PC-9 (cell line): ENCODE results near the gene GPC5.

Experiments used
- CTCF ChIP-seq: fragments of 200-600 bp; sonication (generic); conservative IDR thresholded peaks from 2 replicates; pipeline ENCODE4 v1.6.1; 2017; ENCODE audit warnings: mixed run types, antibody characterized with exemption, mild to moderate bottlenecking, moderate library complexity
- EZH2 ChIP-seq: fragments of 200-600 bp; sonication (generic); IDR thresholded peaks from 2 replicates; pipeline ENCODE4 v1.8.0; 2017; ENCODE audit warnings: antibody characterized with exemption, low read depth

GRCh38 chr13:91816263-91816807 lies 417.9 kb downstream of the GPC5 start:
- TF ChIP-seq CTCF (no peak), EZH2 (no peak)
